CD4-positive, alpha-beta T cell (primary cell): Measurements from ENCODE around the gene UTF1. TPM values are rescaled to one million over a fixed set of nuclear protein-coding genes. Genes with fewer than 3 reads are reported as not detected.

Source experiments
- ATAC-seq: fragments of 200-7000 bp; cut with Tn5 transposase; one replicate; pipeline ENCODE4 v1.10.0; 2022; ENCODE audit warnings: mild to moderate bottlenecking; ENCODE audit not compliant: poor library complexity
- CTCF ChIA-PET: fragments of 350-600 bp; sonication (Branson Sonifier 250); formaldehyde crosslinking; loops from one replicate; lab custom pipeline; 2021; ENCODE audit warnings: antibody characterized with exemption, inconsistent platforms; lab: Charles Lee
- POLR2A ChIA-PET: fragments of 350-600 bp; sonication (Branson Sonifier 250); formaldehyde crosslinking; loops from one replicate; lab custom pipeline; 2021; ENCODE audit warnings: antibody characterized with exemption, inconsistent platforms; lab: Charles Lee
- DNase-seq, 14 experiments: peaks; one replicate each; pipeline ENCODE4 v3.0.0-alpha.2; 2013 to 2020; ENCODE audit warnings: mixed read lengths in 2 of 14
- H3K27ac ChIP-seq, 2 donors: one replicate each; pipeline versions ENCODE4 v1.5.1 to v1.7.0; 2013; ENCODE audit warnings: low read length in 2 of 2, low read depth in 1 of 2, mild to moderate bottlenecking in 1 of 2
- H3K27me3 ChIP-seq, 2 experiments: 1 replicate in 1 of 2; 2 replicates in 1 of 2; pipeline versions ENCODE4 v1.6.1 to v1.7.0; 2013; ENCODE audit warnings: low read length in 2 of 2, control low read depth in 1 of 2, mild to moderate bottlenecking in 1 of 2, moderate library complexity in 1 of 2; ENCODE audit not compliant: insufficient read depth in 2 of 2, control insufficient read depth in 1 of 2
- H3K36me3 ChIP-seq: one replicate; pipeline ENCODE4 v1.6.1; 2013; ENCODE audit warnings: low read length, control low read depth; ENCODE audit not compliant: insufficient read depth
- H3K4me1 ChIP-seq: one replicate; pipeline ENCODE4 v1.6.1; 2013; ENCODE audit warnings: low read length, control low read depth; ENCODE audit not compliant: insufficient read depth
- H3K4me3 ChIP-seq: one replicate; pipeline ENCODE4 v1.5.1; 2013; ENCODE audit warnings: mild to moderate bottlenecking, low read length, moderate library complexity
- H3K9me3 ChIP-seq, 2 experiments: 1 replicate in 1 of 2; 2 replicates in 1 of 2; pipeline versions ENCODE4 v1.6.1 to v1.7.0; 2013; ENCODE audit warnings: low read length in 2 of 2, mild to moderate bottlenecking in 2 of 2, control low read depth in 1 of 2, moderate library complexity in 1 of 2; ENCODE audit not compliant: control insufficient read depth in 1 of 2, insufficient read depth in 1 of 2
- H3K27ac Mint-ChIP-seq: one replicate; pipeline ENCODE4 v1.8.0; 2020; ENCODE audit warnings: mixed read lengths
- H3K27me3 Mint-ChIP-seq: one replicate; pipeline ENCODE4 v1.8.0; 2021; ENCODE audit warnings: mixed read lengths
- H3K36me3 Mint-ChIP-seq: one replicate; pipeline ENCODE4 v1.8.0; 2021; ENCODE audit warnings: low read depth, mixed read lengths
- H3K4me1 Mint-ChIP-seq: one replicate; pipeline ENCODE4 v1.8.0; 2021; ENCODE audit warnings: low read depth, mixed read lengths
- H3K4me3 Mint-ChIP-seq: one replicate; pipeline ENCODE4 v1.8.0; 2020; ENCODE audit warnings: mild to moderate bottlenecking, mixed read lengths
- H3K9me3 Mint-ChIP-seq: one replicate; pipeline ENCODE4 v1.8.0; 2020; ENCODE audit warnings: mixed read lengths
- intact Hi-C, 2 experiments: fragments of 100-400 bp; cut with DNase I in 1 of 2; cut with micrococcal nuclease in 1 of 2; formaldehyde crosslinking; loops; one replicate each; pipeline versions ENCODE4 v1.15.1 to v1.9.0; 2023 to 2025; cut with DNase I, micrococcal nuclease
- total RNA-seq, 174 experiments: library from RNA in 2 of 174; stranded (reverse) in 2 of 174; gene quantifications; one replicate each; pipeline ENCODE4 v1.2.3 and lab custom pipeline; 2021 to 2026
- TF ChIP-seq, protein P1 (sequence below): fragments of 200-600 bp; IDR thresholded peaks from one replicate; pipeline ENCODE4 v1.8.0; 2022; ENCODE audit warnings: antibody characterized with exemption, mild to moderate bottlenecking

UTF1 gene
- total RNA-seq, 2 experiments from 2014 or later = not detected

DNA sequence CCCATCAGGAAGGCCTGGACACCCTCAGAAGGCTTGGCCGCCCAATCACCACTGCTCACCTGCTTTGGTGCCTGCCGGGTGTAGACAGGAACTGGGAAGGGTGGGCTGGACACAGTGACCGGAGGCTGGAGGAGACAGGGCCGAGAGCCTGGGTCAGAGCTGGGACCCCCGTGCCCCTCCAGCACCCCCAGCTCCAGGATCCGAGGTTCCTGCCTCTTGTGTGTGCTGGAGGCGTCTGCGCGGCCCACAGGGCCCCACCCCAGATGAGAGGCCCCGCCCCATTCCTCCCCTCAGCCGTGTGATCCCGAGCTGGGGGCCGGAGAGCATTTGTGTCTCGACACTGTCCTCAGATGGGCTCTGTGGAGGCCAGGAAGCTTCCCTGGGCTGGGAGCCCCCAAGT, 37.3 kb downstream of the UTF1 start:
- ATAC-seq (no peak), DNase-seq (no peak)
- no peaks in the 10 kb centered on the region for H3K27me3 ChIP-seq
- peaks cover 36% of the 10 kb centered on the region for H3K4me1 Mint-ChIP-seq
- peaks cover 48% of the 10 kb centered on the region for H3K36me3 ChIP-seq
- H3K27me3 Mint-ChIP-seq = no peaks in the 10 kb centered on the region
- TF ChIP-seq, protein P1, sequence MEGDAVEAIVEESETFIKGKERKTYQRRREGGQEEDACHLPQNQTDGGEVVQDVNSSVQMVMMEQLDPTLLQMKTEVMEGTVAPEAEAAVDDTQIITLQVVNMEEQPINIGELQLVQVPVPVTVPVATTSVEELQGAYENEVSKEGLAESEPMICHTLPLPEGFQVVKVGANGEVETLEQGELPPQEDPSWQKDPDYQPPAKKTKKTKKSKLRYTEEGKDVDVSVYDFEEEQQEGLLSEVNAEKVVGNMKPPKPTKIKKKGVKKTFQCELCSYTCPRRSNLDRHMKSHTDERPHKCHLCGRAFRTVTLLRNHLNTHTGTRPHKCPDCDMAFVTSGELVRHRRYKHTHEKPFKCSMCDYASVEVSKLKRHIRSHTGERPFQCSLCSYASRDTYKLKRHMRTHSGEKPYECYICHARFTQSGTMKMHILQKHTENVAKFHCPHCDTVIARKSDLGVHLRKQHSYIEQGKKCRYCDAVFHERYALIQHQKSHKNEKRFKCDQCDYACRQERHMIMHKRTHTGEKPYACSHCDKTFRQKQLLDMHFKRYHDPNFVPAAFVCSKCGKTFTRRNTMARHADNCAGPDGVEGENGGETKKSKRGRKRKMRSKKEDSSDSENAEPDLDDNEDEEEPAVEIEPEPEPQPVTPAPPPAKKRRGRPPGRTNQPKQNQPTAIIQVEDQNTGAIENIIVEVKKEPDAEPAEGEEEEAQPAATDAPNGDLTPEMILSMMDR = no peak
- no peak overlapping the region for H3K27ac ChIP-seq
- H3K27ac Mint-ChIP-seq = no peak overlapping the region
- H3K4me3 ChIP-seq = no peak overlapping the region
- H3K9me3 Mint-ChIP-seq = no peaks in the 10 kb centered on the region
- H3K4me1 ChIP-seq = peaks cover 47% of the 10 kb centered on the region
- CTCF ChIA-PET = no interaction called here
- no peak overlapping the region for H3K4me3 Mint-ChIP-seq
- POLR2A ChIA-PET = no interaction called here
- peaks cover 28% of the 10 kb centered on the region for H3K36me3 Mint-ChIP-seq
- intact Hi-C loops = loop anchor here in 1 of 2 experiments (10.0 kb wide), 1 partner anchor 962 kb away; the partner anchor contains the start of gene STK32C
- H3K9me3 ChIP-seq = no peaks in the 10 kb centered on the region

DNA sequence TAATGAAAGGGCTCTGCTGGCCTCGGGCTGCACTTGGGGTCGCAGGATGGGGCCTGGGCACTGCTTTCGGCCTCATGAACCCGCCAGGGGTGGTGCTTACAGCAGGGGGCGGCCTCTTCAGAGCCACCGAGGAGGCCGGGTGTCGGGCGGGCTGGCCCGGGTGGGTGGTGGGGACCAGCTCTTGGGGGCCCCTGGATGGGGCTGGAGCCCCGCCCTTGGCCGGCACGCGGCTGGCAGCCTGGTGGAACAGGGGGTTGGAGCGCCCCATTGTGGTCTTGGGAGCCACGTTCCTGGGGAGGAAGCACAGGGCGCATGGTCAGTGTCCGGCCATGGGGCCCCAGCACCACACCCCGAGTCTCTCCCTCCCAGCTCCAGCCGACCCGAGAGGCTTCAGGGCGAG, 37.8 kb downstream of the UTF1 start:
- ATAC-seq (no peak), DNase-seq (no peak)
- POLR2A ChIA-PET = no interaction called here
- Histone ChIP-seq H3K27me3 (no peaks in the 10 kb centered on the region), H3K27ac (no peak overlapping the region), H3K4me3 (no peak overlapping the region), H3K36me3 (peaks cover 50% of the 10 kb centered on the region), H3K9me3 (no peaks in the 10 kb centered on the region), H3K4me1 (peaks cover 41% of the 10 kb centered on the region)
- peaks cover 31% of the 10 kb centered on the region for H3K4me1 Mint-ChIP-seq
- no peaks in the 10 kb centered on the region for H3K9me3 Mint-ChIP-seq
- H3K4me3 Mint-ChIP-seq = no peak overlapping the region
- intact Hi-C loops = loop anchor here in 1 of 2 experiments (10.0 kb wide), 1 partner anchor 963 kb away; the partner anchor contains the start of gene STK32C
- CTCF ChIA-PET = no interaction called here
- H3K27ac Mint-ChIP-seq = no peak overlapping the region
- peaks cover 28% of the 10 kb centered on the region for H3K36me3 Mint-ChIP-seq
- H3K27me3 Mint-ChIP-seq = no peaks in the 10 kb centered on the region
- TF ChIP-seq, protein P1 = no peak

DNA sequence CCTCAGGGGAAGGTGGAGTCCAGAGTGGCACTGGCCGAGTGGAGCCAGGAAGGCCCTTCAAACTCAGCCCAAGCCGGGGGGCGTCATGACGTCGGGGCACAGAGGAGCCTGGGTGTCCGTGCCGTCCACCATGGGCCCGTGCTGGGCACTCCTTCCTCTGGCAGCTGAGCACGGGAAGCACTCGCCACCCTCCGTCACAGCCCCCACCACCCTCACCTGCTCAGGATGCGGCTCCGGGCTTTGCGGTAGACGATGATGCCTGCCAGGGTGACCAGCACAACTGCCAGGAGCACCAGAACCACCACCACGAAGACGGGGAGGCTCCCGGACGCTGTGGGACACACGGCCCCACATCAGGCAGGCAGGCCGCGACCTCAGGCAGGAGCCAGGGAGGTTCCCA, 38.5 kb downstream of the UTF1 start:
- Mint-ChIP-seq H3K4me1 (peaks cover 24% of the 10 kb centered on the region), H3K9me3 (no peaks in the 10 kb centered on the region)
- POLR2A ChIA-PET = interaction anchor here (0.7 kb wide), 1 partner anchor 9 kb away, joined by 3 read pairs; no protein-coding TSS in a partner anchor

More for the DNA sequence above, 38.5 kb downstream of the UTF1 start:
- intact Hi-C loops = loop anchor here in 1 of 2 experiments (10.0 kb wide), 1 partner anchor 964 kb away; the partner anchor contains the start of gene STK32C
- Histone ChIP-seq H3K27me3 (no peaks in the 10 kb centered on the region), H3K4me3 (no peak overlapping the region), H3K27ac (no peak overlapping the region), H3K9me3 (no peaks in the 10 kb centered on the region), H3K4me1 (peaks cover 38% of the 10 kb centered on the region), H3K36me3 (peaks cover 53% of the 10 kb centered on the region)
- Mint-ChIP-seq H3K4me3 (no peak overlapping the region), H3K27ac (no peak overlapping the region), H3K36me3 (peaks cover 28% of the 10 kb centered on the region), H3K27me3 (no peaks in the 10 kb centered on the region)
- TF ChIP-seq, protein P1 = no peak
- DNase-seq (no peak), ATAC-seq (no peak)
- CTCF ChIA-PET = no interaction called here
